A673 (cell line): Measurements from ENCODE around the gene MRPL51. TPM values are rescaled to one million over a fixed set of nuclear protein-coding genes. Genes with fewer than 3 reads are reported as not detected.
A peak's percentile ranks its signal among the peaks of the same experiment; 100 is the strongest.
"Not testable (repeated sequence)": the region's sequence is repeated elsewhere in the genome, so short reads cannot be mapped to it uniquely, and the experiment has no call there.

Source experiments
- BruUV-seq: library from RNA; stranded (reverse); fragments of 400-500 nt; replicated peaks from 2 replicates; lab custom pipeline; 2021; lab: Mats Ljungman, UMichigan
- CTCF ChIA-PET: fragments of 300-600 bp; sonication (Branson Sonifier 250); formaldehyde crosslinking; loops from one replicate; lab custom pipeline; 2022; ENCODE audit warnings: antibody characterized with exemption; lab: Charles Lee
- POLR2A ChIA-PET: fragments of 300-600 bp; sonication (Branson Sonifier 250); formaldehyde crosslinking; loops from one replicate; lab custom pipeline; 2022; ENCODE audit warnings: antibody characterized with exemption; ENCODE audit not compliant: low non-redundant PET; lab: Charles Lee
- DNase-seq: peaks from one replicate; pipeline ENCODE4 v3.0.0-alpha.2; 2015; ENCODE audit warnings: low spot score
- H3K27ac ChIP-seq: fragments of 200-600 bp; sonication (generic); 2 replicates; pipeline ENCODE4 v1.5.1; 2016; ENCODE audit warnings: mixed run types, low read depth, mild to moderate bottlenecking, mixed read lengths, antibody characterized with exemption, low read length; ENCODE audit not compliant: poor library complexity, severe bottlenecking
- H3K27me3 ChIP-seq: fragments of 200-600 bp; sonication (generic); replicated peaks from 2 replicates; pipeline ENCODE4 v1.6.1; 2017; ENCODE audit warnings: mixed run types, low read depth, mild to moderate bottlenecking, mixed read lengths, antibody characterized with exemption, low read length; ENCODE audit not compliant: insufficient read depth, poor library complexity
- H3K36me3 ChIP-seq: fragments of 200-600 bp; sonication (generic); 2 replicates; pipeline ENCODE4 v1.6.1; 2016; ENCODE audit warnings: mixed run types, mild to moderate bottlenecking, mixed read lengths, antibody characterized with exemption, low read length; ENCODE audit not compliant: insufficient read depth, poor library complexity, severe bottlenecking
- H3K4me1 ChIP-seq: fragments of 200-600 bp; sonication (generic); 2 replicates; pipeline ENCODE4 v1.6.1; 2017; ENCODE audit warnings: mixed run types, mild to moderate bottlenecking, mixed read lengths, antibody characterized with exemption, low read length; ENCODE audit not compliant: insufficient read depth, poor library complexity, severe bottlenecking
- H3K4me3 ChIP-seq: fragments of 200-600 bp; sonication (generic); 2 replicates; pipeline ENCODE4 v1.5.1; 2016; ENCODE audit warnings: low read depth, mixed run types, mild to moderate bottlenecking, mixed read lengths, low read length; ENCODE audit not compliant: poor library complexity, severe bottlenecking
- H3K9me3 ChIP-seq: fragments of 200-600 bp; sonication (generic); 2 replicates; pipeline ENCODE4 v1.6.1; 2016; ENCODE audit warnings: mixed run types, low read depth, mild to moderate bottlenecking, mixed read lengths, antibody characterized with exemption, low read length; ENCODE audit not compliant: poor library complexity, severe bottlenecking
- CTCF ChIP-seq: fragments of 300-800, 200-600 bp; sonication (generic); conservative IDR thresholded peaks from 2 replicates; pipeline ENCODE4 v1.5.1; 2017; ENCODE audit warnings: low read depth, mild to moderate bottlenecking, antibody characterized with exemption, low read length, moderate library complexity, mixed read lengths
- EZH2 ChIP-seq: fragments of 200-600 bp; sonication (generic); IDR thresholded peaks from 2 replicates; pipeline ENCODE4 v1.6.1; 2017; ENCODE audit warnings: borderline replicate concordance, low read depth, mild to moderate bottlenecking, mixed read lengths, antibody characterized with exemption, low read length; ENCODE audit not compliant: poor library complexity, severe bottlenecking
- intact Hi-C: fragments of 100-400 bp; cut with micrococcal nuclease; formaldehyde crosslinking; loops from one replicate; pipeline ENCODE4 v1.10.0; 2022; ENCODE audit not compliant: unreplicated experiment
- total RNA-seq: library from RNA; stranded (reverse); gene quantifications from 2 replicates; pipeline ENCODE4 v1.2.3, GENCODE V29; 2021

Gene MRPL51
- total RNA-seq, 1 experiment from 2014 or later: 401 TPM

DNA sequence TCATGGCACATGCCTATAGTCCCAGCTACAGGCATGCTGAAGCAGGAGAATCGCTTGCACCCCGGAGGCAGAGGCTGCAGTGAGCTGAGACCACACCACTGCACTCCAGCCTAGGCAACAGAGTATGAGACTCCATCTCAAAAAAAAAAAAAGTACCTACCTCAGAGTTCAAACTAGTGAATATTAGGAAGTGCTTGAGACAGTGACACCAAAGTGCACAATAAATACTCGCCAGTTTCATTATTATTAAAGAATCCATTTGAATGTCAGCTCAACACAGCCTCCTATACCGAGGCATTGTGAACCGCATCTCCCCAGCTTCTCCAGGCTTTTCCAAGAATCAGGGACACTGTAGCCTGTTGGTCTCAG lies 46.2 kb upstream of the MRPL51 start:
- H3K4me3 ChIP-seq: no peak overlapping the region
- peak overlapping the region; percentile 50 for H3K27ac ChIP-seq
- H3K36me3 ChIP-seq: peaks cover 51% of the 10 kb centered on the region
- peaks cover 39% of the 10 kb centered on the region for H3K4me1 ChIP-seq
- POLR2A ChIA-PET: interaction anchor here (0.5 to 0.7 kb wide), 3 partner anchors 14 to 228 kb away, joined by 3 read pairs; no protein-coding TSS in a partner anchor
- DNase-seq: no peak
- CTCF ChIA-PET: interaction anchor here (0.9 to 1.9 kb wide), 3 partner anchors 14 to 213 kb away, joined by 3 to 6 read pairs (median 3); no protein-coding TSS in a partner anchor
- TF ChIP-seq EZH2 (no peak), CTCF (no peak)
- H3K9me3 ChIP-seq: no peaks in the 10 kb centered on the region
- no peaks in the 10 kb centered on the region for H3K27me3 ChIP-seq
- no TSS peak for BruUV-seq
- intact Hi-C loops: loop anchor here (2.0 to 5.0 kb wide), 2 partner anchors 116 to 217 kb away; no protein-coding TSS in a partner anchor

- DNase-seq: peak; percentile 47
- ChIA-PET CTCF (interaction anchor here (0.6 to 1.2 kb wide), 6 partner anchors 68 to 533 kb away, joined by 3 to 5 read pairs (median 4); partner anchors contain the start of gene VAMP1), POLR2A (interaction anchor here (0.6 to 0.9 kb wide), 3 partner anchors 214 to 313 kb away, joined by 3 to 5 read pairs (median 3); no protein-coding TSS in a partner anchor)
- H3K36me3 ChIP-seq: peaks cover 51% of the 10 kb centered on the region
- peaks cover 40% of the 10 kb centered on the region for H3K4me1 ChIP-seq
- no TSS peak for BruUV-seq
- H3K27me3 ChIP-seq: no peaks in the 10 kb centered on the region
- intact Hi-C loops: loop anchor here (2.0 to 5.0 kb wide), 2 partner anchors 116 to 216 kb away; no protein-coding TSS in a partner anchor
- no peaks in the 10 kb centered on the region for H3K9me3 ChIP-seq
- H3K4me3 ChIP-seq: no peak overlapping the region
- TF ChIP-seq EZH2 (no peak), CTCF (no peak)
- peak overlapping the region; percentile 41 for H3K27ac ChIP-seq
Observed at GRCh38 chr12:6538420-6539313, 45.6 kb upstream of the MRPL51 start.

- H3K36me3 ChIP-seq: peaks cover 51% of the 10 kb centered on the region
- ChIA-PET POLR2A (interaction anchor here (0.9 kb wide), 1 partner anchor 314 kb away, joined by 5 read pairs; no protein-coding TSS in a partner anchor), CTCF (interaction anchor here (0.5 to 1.2 kb wide), 12 partner anchors 18 to 534 kb away, joined by 3 to 6 read pairs (median 3); partner anchors contain the start of genes MRPL51, NOP2 and VAMP1)
- H3K27ac ChIP-seq: peak overlapping the region; percentile 41
- peak; percentile 79 for TF ChIP-seq CTCF
- H3K4me1 ChIP-seq: peaks cover 49% of the 10 kb centered on the region
- not testable (repeated sequence) for H3K27me3 ChIP-seq, H3K9me3 ChIP-seq
- peak; percentile 91 for DNase-seq
- intact Hi-C loops: loop anchor here (2.0 to 5.0 kb wide), 2 partner anchors 115 to 215 kb away; no protein-coding TSS in a partner anchor
- peak overlapping the region; percentile 84 for H3K4me3 ChIP-seq
- BruUV-seq: TSS peak; percentile 78
Observed at GRCh38 chr12:6537580-6538419, 44.7 kb upstream of the MRPL51 start.
